Measurements from ENCODE around the gene LIX1L. TPM values are rescaled to one million over a fixed set of nuclear protein-coding genes. Genes with fewer than 3 reads are reported as not detected.

LIX1L gene
- total RNA-seq, 4 donors from 2014 or later, result 3.7 to 10.7 (median 4.5) TPM

DNA sequence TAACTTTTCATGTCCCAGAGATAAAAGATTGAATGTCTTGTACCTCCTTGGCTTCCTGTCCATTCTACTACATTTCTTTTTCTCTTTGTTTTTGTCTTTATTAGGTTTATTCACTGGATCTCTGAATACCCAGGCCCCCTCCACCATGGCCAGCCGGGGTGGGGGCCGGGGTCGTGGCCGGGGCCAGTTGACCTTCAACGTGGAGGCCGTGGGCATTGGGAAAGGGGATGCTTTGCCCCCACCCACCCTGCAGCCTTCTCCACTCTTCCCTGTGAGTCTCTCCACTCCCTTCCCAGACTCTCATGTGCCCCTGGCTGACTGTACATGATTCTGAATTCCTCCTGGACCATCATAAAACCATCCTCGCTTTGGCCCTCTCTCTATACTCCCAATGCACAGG, 16.9 kb upstream of the LIX1L start:
- Histone ChIP-seq H3K27me3 (no peaks in the 10 kb centered on the region), H3K4me3 (no peak overlapping the region), H3K4me1 (peaks cover 4 to 27% (median 12%) of the 10 kb centered on the region in 4 donors), H3K36me3 (no peaks in the 10 kb centered on the region), H3K9me3 (no peaks in the 10 kb centered on the region), H3K27ac (no peak overlapping the region)
- DNase-seq, result no peak
- no peak for TF ChIP-seq CTCF (IDR thresholded peaks at IDR 0.05)
- TF ChIP-seq POLR2A (IDR thresholded peaks at IDR 0.05), result no peak

- DNase-seq, result no peak
- Histone ChIP-seq H3K27me3 (no peaks in the 10 kb centered on the region), H3K36me3 (no peaks in the 10 kb centered on the region), H3K27ac (no peak overlapping the region), H3K4me3 (no peak overlapping the region), H3K9me3 (no peaks in the 10 kb centered on the region), H3K4me1 (peaks cover 0 to 7% (median 1%) of the 10 kb centered on the region in 4 donors)
- no peak for TF ChIP-seq POLR2A (IDR thresholded peaks at IDR 0.05)
- no peak for TF ChIP-seq CTCF (IDR thresholded peaks at IDR 0.05)
These were observed 14.8 kb upstream of the LIX1L start for GRCh38 chr1:145972580-145972979.

GRCh38 chr1:145967288-145967687, 9.5 kb upstream of the LIX1L start:
- peaks cover 0 to 21% (median 5%) of the 10 kb centered on the region in 4 donors for H3K4me1 ChIP-seq
- no peak for DNase-seq
- no peaks in the 10 kb centered on the region for H3K9me3 ChIP-seq
- H3K27ac ChIP-seq, result no peak overlapping the region
- H3K4me3 ChIP-seq, result no peak overlapping the region
- no peaks in the 10 kb centered on the region for H3K27me3 ChIP-seq
- TF ChIP-seq CTCF (IDR thresholded peaks at IDR 0.05), result no peak
- no peak for TF ChIP-seq POLR2A (IDR thresholded peaks at IDR 0.05)
- H3K36me3 ChIP-seq, result no peaks in the 10 kb centered on the region

DNA sequence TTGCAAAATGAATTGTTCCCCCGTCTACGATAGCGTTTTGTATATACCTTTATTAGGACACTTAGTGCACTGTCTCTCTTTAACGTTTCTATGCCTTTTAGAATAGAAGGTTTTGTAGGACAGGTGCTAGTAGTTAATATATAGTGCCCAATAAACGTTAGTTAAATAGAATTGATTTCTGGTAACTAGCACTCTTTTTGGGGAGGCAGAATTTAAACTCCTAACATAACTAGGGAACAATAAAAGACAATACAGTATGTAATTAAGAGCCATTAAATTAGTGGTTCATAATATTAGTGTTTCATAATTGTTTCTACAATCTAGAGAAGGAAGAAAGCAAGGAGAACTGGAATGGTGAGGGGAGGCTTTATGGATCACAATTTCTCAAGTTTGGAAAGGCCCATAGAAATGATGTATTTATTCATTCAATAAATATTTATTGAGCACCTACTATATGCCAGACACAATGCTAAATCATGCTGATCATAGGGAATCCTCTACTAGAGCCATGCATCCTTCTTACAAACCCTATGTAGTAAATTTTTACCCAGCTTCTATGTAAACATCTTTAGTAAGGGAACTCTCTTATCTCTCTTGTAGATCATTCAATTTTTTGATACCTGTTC, 7.4 kb upstream of the LIX1L start:
- Histone ChIP-seq H3K36me3 (no peaks in the 10 kb centered on the region), H3K9me3 (peaks cover 0 to 4% (median 0%) of the 10 kb centered on the region in 4 donors), H3K27ac (peak overlapping the region; percentile 71 to 98 (median 84)), H3K4me3 (peak overlapping the region; percentile 39 to 70 (median 56)), H3K27me3 (no peaks in the 10 kb centered on the region), H3K4me1 (peaks cover 2 to 39% (median 11%) of the 10 kb centered on the region in 4 donors)
- no peak for TF ChIP-seq POLR2A (IDR thresholded peaks at IDR 0.05)
- no peak for DNase-seq

DNA sequence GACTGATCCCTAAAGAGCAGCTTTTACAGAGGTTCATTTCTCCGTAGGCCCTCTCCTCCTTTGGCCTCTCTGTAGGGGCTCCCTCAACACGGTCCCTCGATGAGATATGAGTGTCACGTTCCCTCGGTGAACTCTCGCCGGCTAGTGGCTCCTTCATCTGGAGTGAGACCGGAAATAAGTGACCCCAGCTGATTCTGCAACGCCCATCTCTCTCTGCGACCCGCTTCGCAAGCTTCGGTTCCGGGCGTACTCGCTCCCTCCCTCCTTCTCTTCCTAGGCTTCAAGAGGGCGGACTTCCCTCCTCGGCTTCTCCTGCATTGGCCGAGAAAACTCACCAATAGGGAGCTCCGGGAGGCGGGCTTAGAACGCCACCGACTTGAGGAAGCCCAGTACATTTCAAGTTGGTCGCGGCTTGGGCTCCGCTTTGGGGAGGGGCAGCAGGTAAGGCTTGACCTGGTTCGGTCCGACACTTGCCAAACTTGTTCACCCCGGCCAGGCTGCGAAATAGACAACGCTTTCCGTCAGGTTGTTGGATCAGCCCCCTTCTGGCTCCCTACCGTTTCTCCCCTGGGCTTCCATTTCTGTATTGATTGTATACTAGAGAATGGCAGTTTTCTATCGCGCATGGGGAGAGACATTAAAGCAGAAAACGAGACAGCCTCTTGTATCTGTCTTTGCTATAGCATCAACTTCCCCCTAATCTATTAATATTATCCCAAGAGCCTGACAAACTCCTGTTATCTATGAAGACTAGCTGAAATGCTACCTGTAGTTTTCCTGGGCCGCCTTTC, 6.7 kb upstream of the LIX1L start, which contains the start of the genes ANKRD34A and POLR3GL:
TSS of gene ANKRD34A (minus strand) at position 248 of the 791 bp plus-strand sequence. CDS start 2,816 bp downstream, outside the sequence.
TSS of gene POLR3GL (plus strand) at position 363 of the 791 bp plus-strand sequence. CDS start 10,176 bp downstream, outside the sequence.
- H3K4me3 ChIP-seq, result peak within 1 kb of the TSS; percentile 39 to 70 (median 56)
- peaks cover 8 to 46% (median 11%) of the 10 kb centered on the region in 4 donors for H3K4me1 ChIP-seq
- no peaks in the 10 kb centered on the region for H3K36me3 ChIP-seq
- peaks cover 0 to 4% (median 0%) of the 10 kb centered on the region in 4 donors for H3K9me3 ChIP-seq
- peak; percentile 93 to 99 (median 98) for DNase-seq
- H3K27ac ChIP-seq, result peak within 1 kb of the TSS; percentile 71 to 98 (median 84)
- TF ChIP-seq POLR2A (IDR thresholded peaks at IDR 0.05) (peak; percentile 81 to 94), CTCF (IDR thresholded peaks at IDR 0.05) (peak in 1 of 6 experiments; percentile 14)
- no peaks in the 10 kb centered on the region for H3K27me3 ChIP-seq

All from Peyer's patch (tissue), 4 donors.